ENCODE measurements around the gene NUP54.

Gene NUP54, protein sequence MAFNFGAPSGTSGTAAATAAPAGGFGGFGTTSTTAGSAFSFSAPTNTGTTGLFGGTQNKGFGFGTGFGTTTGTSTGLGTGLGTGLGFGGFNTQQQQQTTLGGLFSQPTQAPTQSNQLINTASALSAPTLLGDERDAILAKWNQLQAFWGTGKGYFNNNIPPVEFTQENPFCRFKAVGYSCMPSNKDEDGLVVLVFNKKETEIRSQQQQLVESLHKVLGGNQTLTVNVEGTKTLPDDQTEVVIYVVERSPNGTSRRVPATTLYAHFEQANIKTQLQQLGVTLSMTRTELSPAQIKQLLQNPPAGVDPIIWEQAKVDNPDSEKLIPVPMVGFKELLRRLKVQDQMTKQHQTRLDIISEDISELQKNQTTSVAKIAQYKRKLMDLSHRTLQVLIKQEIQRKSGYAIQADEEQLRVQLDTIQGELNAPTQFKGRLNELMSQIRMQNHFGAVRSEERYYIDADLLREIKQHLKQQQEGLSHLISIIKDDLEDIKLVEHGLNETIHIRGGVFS
- 65.4 to 97.3 (median 75.2) reads per million in 3 experiments for total RNA-seq

DNA sequence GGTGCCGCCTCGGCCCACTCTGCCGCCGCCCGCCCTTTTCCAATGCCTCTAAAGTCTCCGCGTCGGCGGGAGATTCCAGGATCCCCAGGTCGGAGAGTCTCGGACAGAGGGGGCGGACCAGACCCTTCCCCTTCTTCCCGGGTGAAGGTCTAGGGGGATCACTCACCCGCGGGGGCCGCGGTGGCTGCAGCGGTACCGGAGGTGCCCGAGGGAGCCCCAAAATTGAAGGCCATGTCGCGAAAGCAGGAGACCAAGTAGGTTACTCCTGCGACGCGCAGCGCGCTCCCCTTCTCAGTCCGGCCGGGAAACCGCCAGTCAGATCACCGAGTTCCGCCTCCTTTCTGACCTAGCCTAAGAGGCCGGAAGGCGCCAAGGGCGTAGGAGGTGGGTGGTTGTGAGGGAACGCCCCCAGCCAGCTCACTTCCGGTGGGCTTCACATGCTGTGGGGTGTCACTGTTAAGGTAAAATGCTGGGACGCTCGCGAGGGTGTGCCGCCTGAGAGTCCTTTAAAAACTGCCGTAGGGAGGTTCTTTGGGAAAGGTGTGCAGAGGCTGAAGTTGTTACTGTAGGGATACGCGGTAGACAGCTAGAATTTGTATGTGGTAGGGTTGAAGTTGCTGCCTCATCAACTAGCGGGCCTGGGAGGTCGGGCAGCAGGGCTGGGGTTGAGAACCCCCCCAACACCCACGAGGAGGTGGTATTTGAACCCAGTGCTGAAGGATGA is at the start of gene NUP54:
NUP54 (minus strand) TSS at position 256 of the 724 bp plus-strand sequence; CDS start at position 233, 23 bp downstream.
- DNase-seq = peak; percentile 88

DNA sequence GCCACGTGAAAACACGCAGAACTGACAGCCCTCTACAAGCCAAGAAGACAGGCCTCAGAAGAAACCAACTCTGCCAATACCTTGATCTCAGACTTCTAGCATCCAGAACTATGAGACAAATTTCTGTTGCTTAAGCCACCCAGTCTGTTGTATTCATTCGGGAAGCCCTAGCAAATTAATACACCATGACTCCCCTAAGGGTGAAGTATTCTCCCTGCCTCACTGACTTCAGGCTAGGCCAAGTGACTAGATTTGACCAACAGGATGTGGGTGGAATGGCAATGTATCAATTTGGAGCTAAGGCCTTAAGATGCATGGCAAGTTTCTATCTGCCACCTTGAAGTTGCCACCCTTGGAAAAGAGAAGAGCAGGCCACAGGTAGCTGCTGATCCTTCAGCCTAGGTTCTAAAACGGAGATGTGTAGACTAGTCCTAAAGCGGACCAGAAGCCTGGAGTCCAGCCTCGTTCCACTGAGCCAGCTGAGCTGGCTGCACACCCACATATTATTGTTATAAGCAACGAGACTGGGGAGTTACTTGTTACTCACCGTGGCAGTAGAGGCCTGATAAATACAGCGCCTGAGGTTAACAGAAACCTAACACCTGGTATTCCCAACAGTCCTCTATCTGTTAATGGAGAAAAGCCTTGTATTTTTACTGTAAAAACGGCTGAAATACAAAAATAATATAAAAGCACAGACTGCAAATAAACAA is 49.0 kb upstream of the NUP54 start:
- no peak for DNase-seq

DNA sequence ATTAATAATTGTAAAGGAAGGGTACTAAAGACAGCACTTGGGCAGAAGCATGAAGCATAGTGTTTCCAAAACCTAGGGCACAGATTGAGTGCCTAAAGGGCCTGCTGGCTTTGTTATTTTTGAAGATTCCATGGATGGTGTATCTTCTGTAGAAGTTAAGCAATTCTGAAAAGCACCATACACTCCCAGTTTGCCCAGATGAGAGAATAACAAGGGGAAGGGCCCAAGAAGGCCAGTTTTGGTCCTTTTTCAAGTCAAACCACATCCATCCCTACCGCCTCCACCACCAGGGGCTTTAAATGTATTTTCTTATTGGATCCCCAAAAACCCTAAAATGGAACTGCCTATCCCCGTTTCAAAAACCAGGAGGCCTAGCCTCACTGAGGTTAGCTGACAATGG is 48.2 kb upstream of the NUP54 start:
- DNase-seq = no peak

DNA sequence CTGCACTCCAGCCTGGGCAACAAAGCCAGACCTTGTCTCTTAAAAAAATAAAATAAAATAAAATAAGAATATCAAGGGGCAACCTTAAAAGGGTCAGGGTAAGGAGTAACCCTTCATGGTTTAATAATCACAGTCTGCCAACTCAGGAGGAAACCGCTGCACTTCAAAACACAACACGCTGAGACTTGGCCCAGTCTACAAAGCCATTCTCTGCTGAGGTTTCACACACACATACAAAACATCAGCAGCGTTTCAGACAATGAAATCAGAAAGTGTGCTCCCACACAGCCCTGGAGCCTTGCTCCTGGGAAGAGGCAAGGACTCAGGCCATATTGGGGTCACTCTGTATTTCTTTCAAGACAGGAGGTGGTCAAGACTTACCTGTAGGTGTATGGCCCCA is 47.1 kb upstream of the NUP54 start:
- no peak for DNase-seq

DNA sequence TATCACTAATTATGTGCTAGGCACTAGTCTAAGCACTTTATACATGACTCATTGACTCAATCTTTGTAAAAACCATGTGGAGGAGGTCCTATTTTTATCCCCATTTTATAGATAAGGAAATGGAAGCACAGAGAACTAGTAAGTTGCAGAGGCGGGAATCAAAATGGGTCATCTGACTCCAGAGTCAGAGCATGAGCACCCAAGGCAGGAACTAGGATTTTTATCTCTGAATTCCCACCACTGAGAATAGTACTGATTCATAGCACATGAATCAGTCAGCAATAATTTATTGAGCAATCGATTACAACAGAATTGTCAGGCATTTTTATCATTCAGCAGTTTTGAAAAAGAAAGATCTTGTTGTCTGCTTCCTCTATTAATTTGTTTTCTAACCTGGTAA is 46.1 kb upstream of the NUP54 start:
- no peak for DNase-seq

DNA sequence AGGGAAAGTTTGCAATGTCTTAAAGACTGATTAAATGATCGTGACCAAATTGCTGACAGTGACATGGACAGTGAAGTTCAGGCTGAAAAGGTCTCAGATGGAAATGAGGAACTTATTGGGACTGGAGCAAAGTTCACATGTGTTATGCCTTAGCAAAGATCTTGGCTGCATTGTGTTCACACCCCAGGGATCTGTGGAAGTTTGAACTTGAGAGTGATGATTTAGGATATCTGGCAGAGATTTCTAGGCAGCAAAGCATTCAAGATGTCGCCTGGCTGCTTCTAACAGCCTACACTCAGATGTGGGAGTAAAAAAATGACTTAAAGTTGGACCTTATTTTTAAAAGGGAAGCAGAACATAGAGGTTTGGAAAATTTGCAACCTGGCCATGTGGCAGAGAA is 44.0 kb upstream of the NUP54 start:
- DNase-seq = no peak

DNA sequence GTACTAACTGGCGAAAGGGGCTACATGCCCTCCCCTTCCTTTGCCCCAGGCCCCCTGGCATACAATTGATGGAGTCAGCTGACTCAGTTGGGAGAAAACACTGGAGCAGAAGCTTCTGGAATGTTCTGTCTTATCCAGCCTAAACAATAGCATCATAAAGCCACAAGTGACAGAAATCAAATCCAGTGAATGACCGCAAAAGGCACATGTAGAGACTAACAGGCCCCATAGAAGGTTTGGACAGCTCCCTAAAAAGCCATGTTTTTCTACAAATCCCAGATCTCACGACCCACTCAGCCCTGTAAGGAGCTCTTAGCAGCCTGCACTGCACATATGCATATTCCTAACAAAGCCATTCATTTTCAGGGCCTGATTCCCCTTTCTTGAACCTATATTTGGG is 40.4 kb upstream of the NUP54 start:
- no peak for DNase-seq

DNA sequence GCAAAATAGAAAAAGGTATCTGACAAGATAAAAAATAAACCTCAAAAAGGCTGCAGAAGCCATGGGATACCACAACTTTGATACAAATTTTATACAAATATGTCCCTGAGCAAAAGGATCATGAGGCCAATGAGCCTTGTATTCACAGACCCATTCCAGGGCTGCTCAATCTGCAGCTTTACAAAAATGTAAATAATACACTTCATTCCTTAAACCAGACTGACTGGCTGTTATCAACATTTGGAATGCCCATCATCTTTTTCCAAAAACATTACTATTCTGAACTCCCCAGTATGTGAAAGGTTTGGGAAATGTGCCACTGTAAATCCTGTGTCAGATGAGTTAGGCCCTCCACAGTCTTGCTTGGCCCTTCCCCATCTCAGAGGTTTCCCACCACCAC is 40.0 kb upstream of the NUP54 start:
- no peak for DNase-seq

DNA sequence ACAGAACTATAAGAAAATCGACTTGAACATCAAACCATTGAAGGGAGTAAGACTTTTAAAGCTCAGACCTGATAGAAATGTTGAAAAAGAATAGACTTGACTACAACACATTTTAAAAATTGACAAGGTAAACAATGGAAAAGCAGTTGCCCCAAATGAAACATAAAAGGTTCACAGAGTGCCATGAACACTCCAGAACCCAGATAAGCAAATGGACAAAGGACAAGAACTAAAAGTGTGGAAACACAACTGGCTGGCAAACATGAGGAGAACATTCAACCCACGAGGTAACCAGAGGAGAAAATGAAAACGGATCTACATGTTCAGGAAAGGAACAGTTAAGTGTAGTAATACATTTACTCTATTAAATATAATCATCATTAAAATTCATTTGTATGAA is 39.0 kb upstream of the NUP54 start:
- DNase-seq = no peak

DNA sequence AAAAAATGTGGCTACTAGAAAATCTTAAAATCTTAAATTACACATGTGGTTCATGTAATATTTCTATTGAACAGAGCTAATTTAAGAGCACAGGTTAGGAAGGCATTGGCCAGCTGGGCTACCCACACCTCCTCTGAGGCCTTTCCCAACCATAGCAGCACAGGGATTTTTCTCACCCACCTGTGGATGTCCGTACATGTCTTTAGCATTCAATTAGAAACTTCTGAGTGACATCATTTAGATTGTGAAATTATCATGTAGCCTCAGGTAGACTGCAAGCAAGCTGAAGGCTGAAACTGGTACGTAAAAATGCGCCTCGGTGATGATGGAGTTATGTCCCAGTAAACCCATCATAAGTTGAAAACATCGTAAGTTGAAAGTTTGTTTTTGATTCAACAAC is 34.3 kb upstream of the NUP54 start:
- no peak for DNase-seq

DNA sequence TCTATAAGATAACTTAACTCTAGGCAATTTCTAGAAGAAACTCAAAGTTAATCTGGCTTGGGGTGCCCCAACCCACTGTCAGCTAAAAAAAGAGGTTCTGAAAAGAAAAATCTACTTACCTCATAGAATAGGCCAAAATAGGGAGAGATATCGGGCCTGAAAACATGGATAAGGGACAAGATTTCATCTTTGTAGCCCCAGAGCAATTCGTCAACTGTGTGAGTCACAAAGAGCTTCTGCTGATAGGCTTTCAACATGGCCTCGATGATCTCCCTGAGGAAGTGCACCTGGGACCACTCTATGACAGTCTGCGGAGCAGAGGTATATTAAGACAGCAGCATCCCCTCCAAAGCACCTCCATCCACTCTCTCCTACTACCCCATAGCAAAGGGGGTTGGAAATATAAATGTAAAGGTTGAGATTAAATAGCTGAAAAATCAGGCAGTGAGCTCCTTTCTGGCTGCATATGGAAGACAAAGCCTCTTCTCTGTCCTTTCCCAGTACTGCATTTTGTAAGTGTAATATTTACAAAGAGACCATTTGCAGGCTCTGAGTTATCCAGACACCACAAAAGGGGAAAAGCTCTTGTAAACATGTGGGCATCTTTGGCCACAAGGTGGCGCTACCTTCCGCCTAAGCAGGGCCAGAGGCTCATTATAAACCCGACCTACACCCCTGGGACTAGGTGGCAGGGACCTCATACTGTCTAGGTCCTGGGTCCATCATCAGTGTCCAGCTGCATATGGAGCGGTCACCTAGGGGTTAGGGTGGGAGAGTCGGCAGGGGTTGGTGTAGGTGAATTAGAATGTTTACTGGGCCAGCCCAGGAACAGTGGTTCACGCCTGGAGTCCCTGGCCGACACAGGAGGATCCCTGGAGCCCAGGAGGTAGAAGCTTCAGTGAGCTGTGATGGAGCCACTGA is 31.5 kb upstream of the NUP54 start:
- peak; percentile 69 for DNase-seq

DNA sequence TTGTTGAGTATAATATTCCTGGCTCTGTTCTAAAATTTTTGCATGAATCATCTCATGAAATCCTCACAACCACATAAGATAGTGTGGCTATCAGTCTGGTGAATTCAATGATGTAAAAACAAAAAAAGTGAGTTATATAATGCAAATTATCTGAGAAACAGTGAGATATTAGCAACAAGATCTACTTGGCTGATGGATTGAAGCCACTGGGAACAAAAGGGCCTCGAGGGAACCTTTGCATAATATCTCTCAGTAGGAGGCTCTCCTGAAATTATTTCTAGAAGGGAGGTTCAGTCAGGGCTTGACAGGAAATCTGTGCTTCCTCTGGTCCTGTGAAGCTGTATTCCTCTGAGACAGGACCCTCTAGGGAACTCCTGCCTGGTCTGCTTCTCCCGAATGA is 30.1 kb upstream of the NUP54 start:
- DNase-seq = no peak

DNA sequence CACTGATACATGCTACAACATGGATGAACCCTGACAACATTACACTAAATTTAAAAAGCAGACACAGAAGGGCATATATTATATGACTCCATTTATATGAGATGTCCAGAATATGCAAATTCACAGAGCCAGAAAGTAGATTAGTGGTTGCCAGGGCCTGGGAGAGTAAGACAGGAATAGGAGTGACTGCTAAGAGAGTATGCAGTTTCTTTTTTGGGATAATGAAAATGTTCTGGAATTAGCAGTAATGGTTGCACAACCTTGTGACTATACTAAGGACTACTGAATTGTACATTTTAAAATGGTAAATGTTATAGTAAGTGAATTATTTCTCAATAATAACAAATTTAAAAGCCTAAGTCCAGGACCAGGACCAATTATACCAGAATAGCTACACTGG is 29.5 kb upstream of the NUP54 start:
- DNase-seq = no peak

DNA sequence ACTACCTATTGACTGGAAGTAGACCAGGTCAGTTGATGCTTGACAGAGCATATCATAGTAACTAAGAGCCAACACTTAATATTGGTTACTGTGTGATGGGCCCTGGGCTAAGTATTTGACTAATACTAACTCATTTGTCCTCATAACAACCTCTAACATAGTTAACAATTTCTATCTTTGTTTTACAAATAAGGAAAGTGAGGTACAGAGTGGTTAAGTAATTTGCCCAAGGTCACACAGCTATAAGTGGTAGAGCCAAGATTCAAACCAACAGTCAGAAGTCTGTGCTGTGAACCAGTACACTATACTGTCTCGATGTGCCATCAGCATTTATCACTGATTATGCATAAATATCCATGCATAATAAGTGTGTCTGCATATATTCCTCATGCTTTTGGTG is 27.1 kb upstream of the NUP54 start:
- DNase-seq = no peak

DNA sequence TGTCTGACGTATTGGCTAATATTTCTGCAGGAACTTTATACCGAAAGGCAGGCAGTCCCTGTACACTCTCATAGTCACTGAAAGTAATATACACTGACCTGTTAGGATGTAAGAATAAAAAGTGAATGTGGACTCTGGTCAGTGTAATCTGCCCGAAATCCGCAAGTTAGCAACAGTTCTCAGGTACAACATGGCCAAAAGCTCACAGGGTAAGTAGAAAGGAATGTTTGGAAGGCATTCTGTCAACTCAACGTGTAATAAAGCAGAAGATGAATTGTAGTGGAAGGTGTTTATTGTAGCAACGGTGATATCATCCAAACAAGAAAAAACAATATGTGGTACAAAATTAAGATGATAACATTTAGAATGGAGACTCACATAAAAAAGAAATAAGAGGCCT is 26.0 kb upstream of the NUP54 start:
- no peak for DNase-seq

DNA sequence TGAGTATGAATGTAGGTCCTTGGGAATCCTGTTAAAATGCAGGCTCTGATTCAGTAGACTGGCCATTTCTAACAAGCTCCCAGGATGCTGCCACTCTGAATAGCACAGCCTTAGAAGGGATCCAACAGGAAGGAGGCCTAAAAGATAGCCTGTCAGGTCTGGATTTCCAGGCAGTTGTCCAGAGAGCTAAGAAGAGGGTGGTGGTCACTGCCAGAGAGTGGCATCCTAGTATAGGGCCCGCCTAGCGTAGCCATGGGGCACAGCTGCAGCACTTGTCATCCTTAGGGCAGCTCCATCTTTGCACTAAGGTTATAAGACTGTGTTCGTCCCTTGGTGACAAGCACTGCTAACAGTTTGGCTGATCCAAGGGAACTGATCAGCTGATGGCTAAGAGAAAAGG is 20.5 kb upstream of the NUP54 start:
- DNase-seq = no peak

DNA sequence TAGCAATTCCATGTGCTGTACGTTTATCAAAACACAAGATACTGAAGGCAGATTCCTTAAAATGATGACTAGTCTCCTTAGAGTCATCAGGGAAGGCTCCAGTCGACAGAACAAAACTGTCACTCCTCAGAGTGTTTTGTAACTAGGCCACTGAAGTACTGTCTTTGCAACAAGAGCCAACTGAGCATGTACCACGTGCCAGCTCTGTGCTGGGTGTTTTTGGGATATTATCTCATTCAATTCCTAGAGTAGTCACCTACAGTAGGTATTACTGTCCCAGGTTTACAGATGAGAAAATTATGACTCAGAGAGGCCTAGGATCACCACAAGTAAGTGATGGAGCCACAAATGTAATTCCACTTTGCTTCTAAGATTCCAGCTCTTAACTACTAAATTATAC is 18.3 kb upstream of the NUP54 start:
- DNase-seq = no peak

DNA sequence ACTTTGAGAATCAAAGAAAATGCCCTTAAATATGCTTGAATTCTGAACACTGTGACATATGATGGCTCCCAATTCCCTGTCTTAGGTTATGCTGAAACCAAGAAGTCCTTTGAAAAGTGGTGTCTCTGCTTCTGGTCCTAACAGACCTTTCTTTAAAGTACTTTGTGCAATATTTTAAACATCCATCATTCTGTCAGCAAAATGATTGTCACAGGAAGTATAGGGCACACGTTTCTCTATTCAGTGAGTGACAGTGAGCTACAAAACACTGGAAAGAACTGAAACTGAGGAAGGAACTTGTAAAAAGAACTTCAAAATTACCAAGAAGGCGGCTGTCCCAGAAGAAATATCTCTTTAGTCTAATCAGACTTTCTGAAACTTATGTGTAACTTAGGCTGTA is 12.2 kb upstream of the NUP54 start:
- DNase-seq = no peak

DNA sequence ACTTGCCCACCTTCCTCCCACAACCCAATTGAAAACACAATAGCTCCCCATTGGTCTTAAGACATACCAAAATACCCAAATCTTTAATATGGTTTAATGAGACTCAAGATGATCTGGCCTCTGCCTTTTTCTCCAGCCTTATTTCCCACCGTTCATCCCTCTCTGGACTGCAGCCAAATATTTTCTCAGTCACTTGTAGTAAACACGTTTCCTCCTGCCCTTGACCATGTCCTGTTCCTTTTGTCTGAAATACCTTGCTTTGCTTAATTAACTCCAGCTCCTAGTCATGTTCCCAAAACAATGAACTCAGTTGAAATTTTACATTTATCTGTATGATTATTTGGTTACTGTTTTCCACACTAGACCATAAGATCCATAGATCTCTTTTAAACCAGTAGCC is 8.4 kb upstream of the NUP54 start:
- no peak for DNase-seq

DNA sequence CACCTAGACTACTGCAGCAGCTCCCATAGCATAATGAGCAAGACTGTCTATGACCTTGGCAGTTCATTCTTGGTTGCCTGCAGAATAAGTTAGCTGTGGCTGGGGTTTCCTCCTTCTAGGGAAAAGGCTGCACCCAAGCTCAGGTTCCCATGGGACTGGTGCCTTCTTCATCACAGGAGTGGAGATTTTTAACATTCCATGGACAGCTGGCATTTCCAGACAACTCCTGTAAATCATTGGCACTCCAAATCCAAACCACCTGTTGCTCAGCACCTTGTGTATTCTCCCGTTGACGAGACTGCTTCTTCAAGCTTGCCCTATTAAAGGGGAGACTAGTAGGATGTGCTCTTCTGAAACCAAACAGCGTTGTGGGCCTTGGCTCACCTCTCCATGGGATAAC is 7.8 kb upstream of the NUP54 start:
- no peak for DNase-seq

DNA sequence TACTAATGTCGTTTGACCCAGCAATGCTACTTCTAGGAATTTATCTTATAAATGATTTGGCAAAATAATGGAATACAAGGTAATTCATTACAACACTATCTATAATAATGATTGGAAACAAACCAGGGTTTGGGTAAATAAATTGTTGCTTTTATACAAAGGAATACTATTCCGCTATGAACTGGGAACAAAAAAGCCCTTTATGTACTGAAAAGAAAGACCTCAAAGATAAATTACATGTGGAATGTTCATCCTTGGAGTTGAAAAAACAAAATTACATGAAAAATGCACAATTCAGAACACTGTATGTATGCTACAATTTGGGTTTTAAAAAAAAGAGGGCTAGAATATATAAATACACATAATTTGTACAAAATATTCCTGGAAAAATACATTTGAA is 5.2 kb upstream of the NUP54 start:
- no peak for DNase-seq

DNA sequence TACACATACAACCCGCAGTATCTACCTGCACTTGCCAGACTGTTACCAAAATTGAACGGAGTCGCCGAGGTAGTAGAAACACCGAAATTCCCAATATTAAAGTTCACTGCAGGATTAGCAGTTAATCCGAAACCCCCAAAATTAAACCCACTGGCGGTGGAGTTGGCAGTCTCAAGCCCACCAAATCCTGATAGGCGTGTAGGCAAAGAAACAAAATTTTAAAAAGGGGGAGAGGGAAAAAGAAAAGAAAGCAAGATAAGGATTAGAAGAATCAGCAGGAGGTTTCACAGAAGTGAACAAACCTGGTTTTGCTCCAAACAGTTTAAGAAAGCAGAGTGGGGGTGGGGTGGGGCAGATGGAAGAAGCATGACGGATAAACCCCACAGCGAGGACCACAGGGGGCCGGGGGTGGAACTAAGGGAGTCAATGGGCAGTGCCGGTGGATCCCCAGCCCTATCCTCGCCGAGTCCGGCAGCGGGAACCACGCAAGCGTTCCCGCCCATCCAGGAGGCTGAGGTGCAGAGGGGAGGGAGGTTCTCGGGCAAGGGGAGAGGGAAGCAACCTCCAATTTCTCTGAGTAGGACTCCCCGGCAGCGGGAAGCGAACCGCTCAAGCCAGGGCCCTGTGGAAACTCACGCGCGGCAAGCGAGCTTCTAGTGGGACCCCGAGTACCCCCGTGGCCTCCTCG is 599 bp downstream of the NUP54 start:
- DNase-seq = no peak
